H1 (cell line): ENCODE data around the gene HOXB8. TPM values are rescaled to one million over a fixed set of nuclear protein-coding genes. Genes with fewer than 3 reads are reported as not detected.

Experiments
- CBX8 ChIP-seq: fragments of 300-800, 300-1000 bp; sonication (generic); IDR thresholded peaks from 2 replicates; pipeline ENCODE4 v1.7.1; 2016; ENCODE audit warnings: low read depth, low read length, borderline replicate concordance
- CEBPB ChIP-seq: IDR thresholded peaks from 2 replicates; pipeline ENCODE4 v1.6.1; 2012; ENCODE audit warnings: low read depth, low read length
- CHD1 ChIP-seq: IDR thresholded peaks from 2 replicates; pipeline ENCODE4 v1.6.1; 2012; ENCODE audit warnings: low read depth, low read length, improper control_type of control experiment
- CREB1 ChIP-seq: IDR thresholded peaks from 2 replicates; pipeline ENCODE4 v1.6.1; 2012; ENCODE audit warnings: inconsistent platforms
- TBP ChIP-seq: IDR thresholded peaks from 2 replicates; pipeline ENCODE4 v1.6.1; 2011; ENCODE audit warnings: low read depth, low read length, improper control_type of control experiment
- YY1 ChIP-seq: IDR thresholded peaks from 2 replicates; pipeline ENCODE4 v1.6.1; 2011; ENCODE audit warnings: low read depth, mild to moderate bottlenecking, low read length
- polyA plus RNA-seq, 7 experiments: library from polyadenylated mRNA; depleted of rRNA in 3 of 7; stranded (reverse) in 5 of 7; unstranded in 2 of 7; fragments of >200 nt in 5 of 7; fragments of 200-250 nt in 2 of 7; gene quantifications; 1 replicate in 5 of 7; 2 replicates in 1 of 7; 4 replicates in 1 of 7; pipeline versions ENCODE4 v1.2.1 to v1.2.3, GENCODE V29; 2011 to 2013; ENCODE audit warnings: missing spikeins in 2 of 7, mixed read lengths in 2 of 7
- total RNA-seq: library from RNA; stranded (reverse); fragmentation: NEBNext Ultra II Directional; extraction: Animal tissue kit (Norgen Biotek cat#: 25700); gene quantifications from 2 replicates; pipeline ENCODE4 v1.2.1, GENCODE V29; 2021

Gene HOXB8
- total and polyA plus RNA-seq, 2 of the 8 experiments (the other 6 are each of a cell fraction or from before 2014, with no cell fraction given) = not detected

DNA sequence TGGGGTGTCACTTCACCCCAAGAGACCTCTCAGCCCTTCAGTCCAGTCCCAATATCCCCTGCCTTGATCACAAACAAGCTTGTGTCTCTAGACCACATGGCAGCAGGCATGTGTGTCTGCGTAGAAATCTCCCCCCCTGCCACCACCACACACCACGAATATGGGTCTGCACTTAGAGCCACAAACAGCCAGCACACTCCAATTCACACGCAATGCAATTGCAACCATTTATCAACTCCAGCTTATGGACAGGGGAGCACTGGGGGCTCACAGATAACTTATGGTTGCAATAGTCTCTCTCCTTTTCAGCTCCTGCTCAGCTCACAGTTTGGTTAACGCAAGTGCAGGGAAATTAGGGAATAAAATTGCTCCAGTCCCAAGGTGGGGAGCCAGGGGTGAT, 8.5 kb upstream of the HOXB8 start (continued):
- TF ChIP-seq CHD1 = no peak
- TF ChIP-seq CEBPB = no peak
- TF ChIP-seq CREB1 = no peak
- TF ChIP-seq TBP = no peak
- TF ChIP-seq YY1 = no peak
- peak; percentile 78; the same call in 1 of the 2 replicates for TF ChIP-seq CBX8
